ENCODE results near the gene ACBD4. TPM values are rescaled to one million over a fixed set of nuclear protein-coding genes. Genes with fewer than 3 reads are reported as not detected.
A peak's percentile ranks its signal among the peaks of the same experiment; 100 is the strongest.

ACBD4 gene
- total RNA-seq, 1 experiment from 2014 or later: 9.7 TPM

DNA sequence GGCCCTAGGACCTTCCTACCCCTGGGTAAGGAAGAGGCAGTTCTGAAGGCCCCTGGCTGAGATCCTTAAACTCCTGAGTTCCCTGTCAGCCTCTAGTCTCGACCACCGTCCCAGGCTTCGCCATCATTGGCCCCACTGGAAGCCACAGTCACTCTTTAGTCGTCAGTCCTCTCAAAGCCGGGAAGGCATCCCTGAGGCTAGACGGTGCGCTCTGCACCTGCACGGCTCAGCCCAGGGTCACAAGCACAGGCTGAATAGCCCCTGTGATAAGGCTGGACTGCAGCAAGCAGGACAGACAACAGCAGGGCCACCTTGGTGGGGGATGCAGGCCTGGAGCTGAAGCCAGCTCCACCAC, 9.5 kb downstream of the ACBD4 start:
- no peak for DNase-seq
- Histone ChIP-seq H2BK120ac (ENCODE audit: low read depth, low read length, poor library complexity, severe bottlenecking) (no peak overlapping the region), H3K23me2 (ENCODE audit: insufficient read length, low read depth, low read length, poor library complexity, severe bottlenecking) (peaks cover 22% of the 10 kb centered on the region), H3K79me2 (ENCODE audit: insufficient read depth, low read length) (no peaks in the 10 kb centered on the region; the same call in 1 of the 2 replicates), H3K18ac (ENCODE audit: insufficient read length, low read depth, low read length) (no peak overlapping the region), H3K9ac (ENCODE audit: extremely low read depth, insufficient read length, low read length) (no peak overlapping the region), H3K27me3 (ENCODE audit: insufficient read depth, low read length) (no peaks in the 10 kb centered on the region), H3K56ac (ENCODE audit: insufficient read length, low read depth, low read length) (no peak overlapping the region), H2AFZ (ENCODE audit: low read length) (no peak overlapping the region), H2BK5ac (ENCODE audit: insufficient read length, low read length) (no peak overlapping the region), H3K27ac (ENCODE audit: insufficient read length, low read depth, low read length) (no peak overlapping the region), H3K4me1 (ENCODE audit: insufficient read depth, low read length) (peaks cover 2% of the 10 kb centered on the region; the same call in 1 of the 2 replicates), H4K20me1 (ENCODE audit: control insufficient read depth, insufficient read depth, insufficient read length) (no peaks in the 10 kb centered on the region), H3K9me3 (ENCODE audit: control insufficient read depth, low read depth, low read length) (no peaks in the 10 kb centered on the region), H4K5ac (ENCODE audit: insufficient read length, low read depth, low read length) (no peak overlapping the region), H3K79me1 (ENCODE audit: insufficient read depth, low read depth, low read length, poor library complexity, severe bottlenecking) (no peaks in the 10 kb centered on the region), H3K14ac (ENCODE audit: insufficient read depth, low read length) (no peak overlapping the region), H4K8ac (replicated peaks; ENCODE audit: insufficient read length, low read depth, low read length) (no peak overlapping the region), H3K23ac (ENCODE audit: insufficient read length, low read depth, low read length) (no peak overlapping the region), H3T11ph (ENCODE audit: low read length) (no peak overlapping the region), H2BK15ac (ENCODE audit: low read depth, low read length) (no peak overlapping the region), H2BK20ac (ENCODE audit: low read depth, low read length, poor library complexity, severe bottlenecking) (no peak overlapping the region), H3K4ac (ENCODE audit: low read depth, low read length) (no peak overlapping the region), H4K91ac (ENCODE audit: insufficient read length, low read depth, low read length) (no peak overlapping the region), H3K4me2 (ENCODE audit: insufficient read depth, insufficient read length, low read length) (peak overlapping the region; percentile 51), H2BK12ac (ENCODE audit: insufficient read length, low read depth, low read length) (no peak overlapping the region), H2AK5ac (ENCODE audit: insufficient read length, low read length) (no peak overlapping the region)
- H3K27ac Mint-ChIP-seq: no peak overlapping the region
- no peaks in the 10 kb centered on the region; a peak in 1 of 5 replicates for H3K9me3 Mint-ChIP-seq
- WGBS (ENCODE audit: extremely low coverage, insufficient read length, low lambda C conversion rate): no CpG with 5 or more reads among the region's 8 CpGs
- H3K4me1 Mint-ChIP-seq: peaks cover 29 to 34% of the 10 kb centered on the region in 2 experiments
- H3K27me3 Mint-ChIP-seq (ENCODE audit: low read depth): peaks cover 2% of the 10 kb centered on the region
- no peak for TF ChIP-seq CTCF (conservative IDR thresholded peaks at IDR 0.05)
- peak overlapping the region; percentile 46 to 66 for H3K4me3 Mint-ChIP-seq
- H3K36me3 Mint-ChIP-seq (ENCODE audit: insufficient read depth in 1 of 3, low read depth in 3 of 3): peaks cover 4 to 8% (median 7%) of the 10 kb centered on the region in 3 experiments; a peak in 6 of 7 replicates

Data from H9 (cell line).